DND-41 (cell line): ENCODE measurements around the gene DCLK2.

Source experiments
- ATAC-seq: fragments of 200-7000 bp; cut with Tn5 transposase; 3 replicates; pipeline ENCODE4 v1.9.1; 2021; ENCODE audit warnings: low read depth; ENCODE audit not compliant: insufficient read depth
- DNase-seq: peaks from one replicate; pipeline ENCODE4 v3.0.0-alpha.2; 2020
- H2AFZ ChIP-seq: 2 replicates; pipeline ENCODE4 v1.6.0; 2012; ENCODE audit warnings: low read depth, low read length
- H3K27ac ChIP-seq: 2 replicates; pipeline ENCODE4 v1.5.1; 2012; ENCODE audit warnings: low read length, inconsistent platforms
- H3K27me3 ChIP-seq: fragments of 200-600 bp; sonication (generic); 2 replicates; pipeline ENCODE4 v1.6.0; 2012; ENCODE audit warnings: low read length, mild to moderate bottlenecking, inconsistent platforms; ENCODE audit not compliant: insufficient read depth, poor library complexity
- H3K36me3 ChIP-seq: 2 replicates; pipeline ENCODE4 v1.5.1; 2012; ENCODE audit warnings: low read length, inconsistent platforms; ENCODE audit not compliant: insufficient read depth
- H3K4me1 ChIP-seq: 2 replicates; pipeline ENCODE4 v1.5.1; 2012; ENCODE audit warnings: mild to moderate bottlenecking, low read length; ENCODE audit not compliant: insufficient read depth
- H3K4me2 ChIP-seq: 2 replicates; pipeline ENCODE4 v1.6.0; 2012; ENCODE audit warnings: mild to moderate bottlenecking, moderate library complexity, low read length, inconsistent platforms; ENCODE audit not compliant: insufficient read depth
- H3K4me3 ChIP-seq, 2 experiments: fragments of 200-600 bp in 1 of 2; shearing (Covaris generic) in 1 of 2; 2 replicates each; pipeline ENCODE4 v1.5.1; 2012 to 2016; ENCODE audit warnings: inconsistent platforms in 2 of 2, low read length in 2 of 2, mild to moderate bottlenecking in 2 of 2, low read depth in 1 of 2, moderate library complexity in 1 of 2
- H3K79me2 ChIP-seq: 2 replicates; pipeline ENCODE4 v1.6.0; 2012; ENCODE audit warnings: low read length, inconsistent platforms; ENCODE audit not compliant: insufficient read depth
- H3K9ac ChIP-seq: 2 replicates; pipeline ENCODE4 v1.6.0; 2012; ENCODE audit warnings: low read depth, mild to moderate bottlenecking, inconsistent platforms, low read length, moderate library complexity
- H3K9me3 ChIP-seq: 2 replicates; pipeline ENCODE4 v1.5.1; 2012; ENCODE audit warnings: low read length, moderate library complexity, mild to moderate bottlenecking, inconsistent platforms; ENCODE audit not compliant: insufficient read depth, severe bottlenecking
- H4K20me1 ChIP-seq: 2 replicates; pipeline ENCODE4 v1.6.0; 2012; ENCODE audit warnings: low read length; ENCODE audit not compliant: insufficient read depth
- CTCF ChIP-seq: IDR thresholded peaks from 2 replicates; pipeline ENCODE4 v1.5.1; 2012; ENCODE audit warnings: borderline replicate concordance, low read length, moderate library complexity, mild to moderate bottlenecking; ENCODE audit not compliant: poor library complexity, severe bottlenecking; ENCODE audit errors: extremely low read depth
- EZH2 ChIP-seq: IDR thresholded peaks from 3 replicates; pipeline ENCODE4 v1.6.1; 2012; ENCODE audit warnings: borderline replicate concordance, low read depth, mild to moderate bottlenecking, moderate library complexity, low read length, inconsistent platforms; ENCODE audit not compliant: severe bottlenecking

The DCLK2 gene

GRCh38 chr4:150231107-150231770, 153.0 kb downstream of the DCLK2 start:
- ATAC-seq (no peak), DNase-seq (no peak)
- Histone ChIP-seq H3K4me2 (no peak overlapping the region), H3K79me2 (no peaks in the 10 kb centered on the region), H3K9ac (no peak overlapping the region), H3K27ac (no peak overlapping the region), H3K36me3 (no peaks in the 10 kb centered on the region), H3K9me3 (no peaks in the 10 kb centered on the region), H3K27me3 (peaks cover 21% of the 10 kb centered on the region), H3K4me1 (no peaks in the 10 kb centered on the region), H4K20me1 (no peaks in the 10 kb centered on the region), H2AFZ (no peak overlapping the region), H3K4me3 (no peak overlapping the region)
- TF ChIP-seq EZH2, result no peak
- TF ChIP-seq CTCF, result no peak

GRCh38 chr4:150232029-150232428, 153.8 kb downstream of the DCLK2 start:
- DNase-seq (no peak), ATAC-seq (no peak)
- Histone ChIP-seq H3K27me3 (peaks cover 23% of the 10 kb centered on the region), H3K27ac (no peak overlapping the region), H3K4me2 (no peak overlapping the region), H3K9me3 (no peaks in the 10 kb centered on the region), H3K4me3 (no peak overlapping the region), H3K4me1 (no peaks in the 10 kb centered on the region), H3K79me2 (no peaks in the 10 kb centered on the region), H3K9ac (no peak overlapping the region), H4K20me1 (no peaks in the 10 kb centered on the region), H2AFZ (no peak overlapping the region), H3K36me3 (no peaks in the 10 kb centered on the region)
- TF ChIP-seq CTCF (no peak), EZH2 (no peak)

GRCh38 chr4:150234246-150234645, 156.0 kb downstream of the DCLK2 start:
- DNase-seq (no peak), ATAC-seq (no peak)
- Histone ChIP-seq H3K9me3 (no peaks in the 10 kb centered on the region), H3K79me2 (no peaks in the 10 kb centered on the region), H3K4me3 (no peak overlapping the region), H3K4me2 (no peak overlapping the region), H3K9ac (no peak overlapping the region), H2AFZ (no peak overlapping the region), H3K4me1 (no peaks in the 10 kb centered on the region), H3K36me3 (no peaks in the 10 kb centered on the region), H3K27me3 (peaks cover 26% of the 10 kb centered on the region), H4K20me1 (no peaks in the 10 kb centered on the region), H3K27ac (no peak overlapping the region)
- TF ChIP-seq CTCF (no peak), EZH2 (no peak)
